GM12878 (cell line): ENCODE measurements around the gene LDB2. TPM values are rescaled to one million over a fixed set of nuclear protein-coding genes. Genes with fewer than 3 reads are reported as not detected.

ENCODE experiments used
- ATAC-seq: fragments of 200-7000 bp; cut with Tn5 transposase; 3 replicates; pipeline ENCODE4 v1.9.1; 2020; ENCODE audit warnings: mild to moderate bottlenecking, moderate library complexity
- BruUV-seq: library from RNA; stranded (reverse); fragments of 400-500 nt; replicated peaks from 2 replicates; lab custom pipeline; 2021; lab: Mats Ljungman, UMichigan
- CTCF ChIA-PET: fragments of 300-600 bp; sonication (Branson Sonifier 250); formaldehyde crosslinking; extraction: SDS; loops from one replicate; lab custom pipeline; 2021; ENCODE audit warnings: inconsistent platforms; lab: Yijun Ruan, JAX
- POLR2A ChIA-PET: fragments of 350-600 bp; formaldehyde crosslinking; extraction: SDS; loops from one replicate; lab custom pipeline; 2021; ENCODE audit warnings: inconsistent platforms; lab: Charles Lee
- RAD21 ChIA-PET: fragments of 300-600 bp; sonication (Branson Sonifier 250); formaldehyde crosslinking; loops from one replicate; lab custom pipeline; 2023; ENCODE audit warnings: antibody characterized with exemption; ENCODE audit not compliant: unreplicated experiment; lab: Charles Lee
- SMC1A ChIA-PET: fragments of 300-600 bp; sonication (Branson Sonifier 250); formaldehyde crosslinking; loops from one replicate; lab custom pipeline; 2023; ENCODE audit not compliant: unreplicated experiment, uncharacterized antibody; lab: Charles Lee
- DNase-seq: peaks from one replicate; pipeline ENCODE4 v3.0.0-alpha.2; 2011; ENCODE audit warnings: low read depth, low spot score
- FAIRE-seq: peaks from 3 replicates; lab custom pipeline; 2011; peaks lifted over from hg19 to GRCh38; lab: Jason Lieb, UNC
- H2AFZ ChIP-seq: 2 replicates; pipeline ENCODE4 v1.6.0; 2011; ENCODE audit warnings: low read depth, low read length, control low read depth; ENCODE audit not compliant: control insufficient read depth
- H3K27ac ChIP-seq: 2 replicates; pipeline ENCODE4 v1.5.1; 2011; ENCODE audit warnings: control low read depth; ENCODE audit not compliant: control insufficient read depth, insufficient read depth
- H3K27me3 ChIP-seq, 2 experiments: replicated peaks in 1 of 2; 2 replicates each; pipeline versions ENCODE4 v1.6.0 to v1.6.1; 2011; ENCODE audit warnings: low read length in 1 of 2; ENCODE audit not compliant: control insufficient read depth in 2 of 2, insufficient read depth in 2 of 2
- H3K36me3 ChIP-seq, 2 experiments: 2 replicates each; pipeline ENCODE4 v1.5.1; 2011; ENCODE audit warnings: low read length in 1 of 2; ENCODE audit not compliant: control insufficient read depth in 2 of 2, insufficient read depth in 2 of 2
- H3K4me1 ChIP-seq: 2 replicates; pipeline ENCODE4 v1.6.1; 2011; ENCODE audit warnings: mild to moderate bottlenecking, low read length, moderate library complexity, mixed read lengths; ENCODE audit not compliant: control insufficient read depth, insufficient read depth
- H3K4me2 ChIP-seq: 2 replicates; pipeline ENCODE4 v1.6.0; 2011; ENCODE audit warnings: control low read depth; ENCODE audit not compliant: control insufficient read depth, insufficient read depth
- H3K4me3 ChIP-seq: fragments of 200-600 bp; sonication (generic); 2 replicates; pipeline ENCODE4 v1.5.1; 2016
- H3K79me2 ChIP-seq: 2 replicates; pipeline ENCODE4 v1.6.0; 2011; ENCODE audit warnings: low read length; ENCODE audit not compliant: control insufficient read depth, insufficient read depth
- H3K9ac ChIP-seq: 2 replicates; pipeline ENCODE4 v1.8.0; 2011; ENCODE audit warnings: low read length, control low read depth, mixed read lengths; ENCODE audit not compliant: control insufficient read depth, insufficient read depth
- H3K9me3 ChIP-seq: replicated peaks from 3 replicates; pipeline ENCODE4 v1.5.1; 2011; ENCODE audit warnings: mild to moderate bottlenecking, low read length; ENCODE audit not compliant: control insufficient read depth, insufficient read depth
- H4K20me1 ChIP-seq: 2 replicates; pipeline ENCODE4 v1.6.0; 2011; ENCODE audit not compliant: control insufficient read depth, insufficient read depth
- FOS ChIP-seq: IDR thresholded peaks from 3 replicates; pipeline ENCODE4 v1.6.1; 2011; ENCODE audit warnings: borderline replicate concordance; ENCODE audit not compliant: insufficient read length; ENCODE audit errors: extremely low read depth
- SPI1 ChIP-seq: IDR thresholded peaks from 2 replicates; pipeline ENCODE4 v1.6.1; 2011; ENCODE audit warnings: low read depth, mild to moderate bottlenecking, low read length, moderate library complexity, borderline replicate concordance; ENCODE audit not compliant: insufficient read depth
- SREBF2 ChIP-seq: IDR thresholded peaks from 2 replicates; pipeline ENCODE4 v1.6.1; 2012; ENCODE audit warnings: mild to moderate bottlenecking, low read length
- SRF ChIP-seq, 2 experiments: IDR thresholded peaks; 2 replicates each; pipeline ENCODE4 v1.6.1; 2011; ENCODE audit warnings: low read depth in 2 of 2, low read length in 2 of 2, mild to moderate bottlenecking in 1 of 2, moderate library complexity in 1 of 2
- TAF1 ChIP-seq: IDR thresholded peaks from 2 replicates; pipeline ENCODE4 v1.6.1; 2011; ENCODE audit warnings: mild to moderate bottlenecking, low read depth, low read length, borderline replicate concordance
- TBL1XR1 ChIP-seq: IDR thresholded peaks from 2 replicates; pipeline ENCODE4 v1.6.1; 2012; ENCODE audit warnings: low read depth, low read length, improper control_type of control experiment
- ZNF592 ChIP-seq: fragments of 450-650 bp; IDR thresholded peaks from 2 replicates; pipeline ENCODE4 v1.6.1; 2017; ENCODE audit warnings: mild to moderate bottlenecking, moderate library complexity
- WGBS: methylation state at CpG from one replicate; pipeline ENCODE4 v1.1.6; 2016; ENCODE audit warnings: low lambda C conversion rate; ENCODE audit not compliant: insufficient replicate concordance, insufficient coverage; ENCODE audit errors: missing lambda C conversion rate; 5-methylcytosine and 5-hydroxymethylcytosine counted together
- in situ Hi-C: fragments of 300-500 bp; cut with MboI; formaldehyde crosslinking; loops from 9 replicates; pipeline ENCODE4 v1.14.3; 2018; ENCODE audit warnings: mixed read lengths
- intact Hi-C: fragments of 100-400 bp; cut with micrococcal nuclease; formaldehyde crosslinking; loops from one replicate; pipeline ENCODE4 v1.14.2; 2022; ENCODE audit not compliant: unreplicated experiment
- polyA plus RNA-seq, 11 experiments: library from polyadenylated mRNA; depleted of rRNA in 4 of 11; unstranded in 6 of 11; stranded (reverse) in 5 of 11; fragments of >200 nt; fragmentation: Nextera tagmentation in 4 of 11; fragmentation: Illumina TruSeq in 1 of 11; extraction: Ambion mirVana in 4 of 11; extraction: Trizol in 1 of 11; gene quantifications; 1 replicate in 1 of 11; 2 replicates in 10 of 11; pipeline versions ENCODE4 v1.2.1 to v1.2.3, GENCODE V29; 2011 to 2016; ENCODE audit warnings: inconsistent platforms in 2 of 11, missing spikeins in 2 of 11, low read depth in 1 of 11
- total RNA-seq, 4 experiments: library from RNA; depleted of rRNA in 3 of 4; stranded (reverse); fragments of >200 nt in 3 of 4; fragmentation: Illumina TruSeq in 1 of 4; extraction: Trizol in 1 of 4; gene quantifications; 2 replicates each; pipeline versions ENCODE4 v1.2.1 to v1.2.3, GENCODE V29; 2013 to 2021

LDB2 gene
- total and polyA plus RNA-seq, 10 of the 15 experiments (the other 5 are each of a cell fraction or from before 2014, with no cell fraction given) = 0.15 TPM; not detected in 9

GRCh38 chr4:16467061-16467460, 431.4 kb downstream of the LDB2 start:
- Histone ChIP-seq H3K27me3 (no peaks in the 10 kb centered on the region), H3K4me3 (no peak overlapping the region), H3K36me3 (no peaks in the 10 kb centered on the region), H3K9ac (no peak overlapping the region), H3K4me1 (no peaks in the 10 kb centered on the region), H3K27ac (no peak overlapping the region), H3K9me3 (no peaks in the 10 kb centered on the region), H3K79me2 (no peaks in the 10 kb centered on the region), H2AFZ (no peak overlapping the region), H3K4me2 (no peak overlapping the region), H4K20me1 (no peaks in the 10 kb centered on the region)
- ATAC-seq (peak; percentile 21; the same call in 1 of the 3 replicates), DNase-seq (no peak), FAIRE-seq (no peak)
- CTCF ChIA-PET = no interaction called here
- SMC1A ChIA-PET = no interaction called here
- in situ Hi-C loops (no loop called here), intact Hi-C loops (no loop called here)
- WGBS = 0% methylated on average over 2 of the region's 2 CpGs
- POLR2A ChIA-PET = no interaction called here
- no TSS peak for BruUV-seq
- RAD21 ChIA-PET = no interaction called here
- TF ChIP-seq TAF1 (no peak), ZNF592 (no peak), SPI1 (no peak), SREBF2 (no peak), FOS (no peak), TBL1XR1 (no peak), SRF (IDR thresholded peaks at IDR 0.05; ENCODE audit: low read depth in 2 of 2, low read length in 2 of 2) (no peak)
